NAMALWA (cell line): ENCODE measurements around the gene VSX2.

Experiments
- DNase-seq: peaks from one replicate; pipeline ENCODE4 v3.0.0-alpha.2; 2015; ENCODE audit warnings: low spot score

The VSX2 gene

DNA sequence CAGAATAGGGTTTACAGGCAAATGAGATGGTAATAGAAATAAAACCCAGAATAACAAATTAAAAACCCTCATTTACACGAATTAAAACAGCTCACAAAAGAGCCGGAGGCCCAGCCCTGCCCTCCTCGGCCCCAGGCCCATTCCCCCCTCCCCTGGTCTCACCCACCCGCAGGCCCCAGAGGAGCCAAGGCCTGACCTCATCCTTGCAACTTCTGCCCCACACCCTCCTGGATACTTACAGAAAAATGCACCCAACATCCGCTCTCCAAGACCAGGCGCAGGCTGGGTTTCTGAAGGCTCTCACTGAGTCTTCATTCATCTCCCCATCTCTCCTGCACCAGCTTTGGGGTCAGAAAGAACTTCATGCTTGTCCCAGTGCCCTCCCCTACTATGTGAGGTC lies 16.2 kb upstream of the VSX2 start:
- no peak for DNase-seq

DNA sequence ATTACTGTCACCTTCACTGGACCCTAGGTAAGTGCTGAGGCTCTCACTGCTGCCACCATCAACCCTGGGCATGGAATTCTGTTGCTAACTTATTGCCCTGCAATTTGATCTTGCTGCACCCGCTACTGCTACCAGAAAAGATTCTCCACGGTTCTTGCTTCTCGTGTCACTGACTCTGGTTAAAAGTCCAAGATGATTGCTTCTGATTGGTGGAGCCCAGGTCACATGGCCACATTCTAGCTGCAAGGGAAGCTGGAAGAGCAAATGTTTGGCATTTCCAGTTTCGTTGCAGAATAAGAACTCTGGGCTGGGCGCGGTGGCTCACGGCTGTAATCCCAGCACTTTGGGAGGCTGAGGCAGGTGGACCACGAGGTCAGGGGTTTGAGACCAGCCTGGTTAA lies 7.5 kb upstream of the VSX2 start:
- no peak for DNase-seq

- no peak for DNase-seq
Measured at GRCh38 chr14:74235017-74235416, 4.2 kb upstream of the VSX2 start.

GRCh38 chr14:74237441-74237840 lies 1.8 kb upstream of the VSX2 start:
- DNase-seq, result no peak

DNA sequence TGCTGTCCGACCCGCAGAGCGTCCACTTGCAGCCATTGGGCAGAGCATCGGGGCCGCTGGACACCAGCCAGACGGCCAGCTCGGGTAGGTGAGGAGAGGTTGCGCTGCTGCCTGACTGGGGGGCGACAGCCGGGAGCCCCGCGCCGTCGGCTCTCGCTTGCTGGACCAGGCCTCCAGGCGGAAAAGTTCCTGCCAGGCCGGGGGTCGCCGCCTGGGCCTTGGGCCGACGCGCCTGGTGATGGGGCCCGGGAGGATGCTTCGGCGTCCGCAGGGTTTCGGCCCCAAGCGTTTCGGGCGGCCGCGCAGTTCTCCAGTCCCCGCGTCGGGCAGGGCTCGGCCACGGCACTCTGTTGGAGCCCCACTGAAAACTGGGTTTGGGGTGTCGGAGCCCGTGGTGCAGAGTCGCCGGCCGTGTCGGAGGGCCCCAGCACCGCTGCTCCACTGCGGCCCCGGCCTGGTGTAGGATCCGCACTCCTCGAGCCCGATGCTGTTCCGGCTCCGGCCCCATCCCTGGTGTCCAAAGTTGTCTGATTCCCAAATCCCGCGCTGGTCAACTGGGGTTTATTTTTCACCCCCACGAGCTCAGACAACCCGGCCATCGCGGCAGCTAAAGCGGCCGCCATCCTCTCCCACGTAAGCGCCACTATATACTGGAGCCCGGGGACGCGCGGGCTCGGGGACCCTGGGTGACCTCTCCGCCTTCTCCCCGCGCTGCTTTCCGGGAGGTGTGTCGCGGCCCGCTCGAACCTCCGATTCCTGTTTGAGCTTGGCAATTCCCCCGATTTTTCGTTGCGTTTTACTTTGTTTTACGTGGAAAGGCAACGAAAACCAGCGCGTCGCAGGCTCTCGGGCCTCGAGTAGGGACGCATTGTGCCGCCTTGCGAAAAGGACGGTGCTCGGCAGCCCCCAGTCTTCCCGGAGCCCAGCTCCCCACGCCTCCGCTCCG lies 872 bp downstream of the VSX2 start:
- no peak for DNase-seq

DNA sequence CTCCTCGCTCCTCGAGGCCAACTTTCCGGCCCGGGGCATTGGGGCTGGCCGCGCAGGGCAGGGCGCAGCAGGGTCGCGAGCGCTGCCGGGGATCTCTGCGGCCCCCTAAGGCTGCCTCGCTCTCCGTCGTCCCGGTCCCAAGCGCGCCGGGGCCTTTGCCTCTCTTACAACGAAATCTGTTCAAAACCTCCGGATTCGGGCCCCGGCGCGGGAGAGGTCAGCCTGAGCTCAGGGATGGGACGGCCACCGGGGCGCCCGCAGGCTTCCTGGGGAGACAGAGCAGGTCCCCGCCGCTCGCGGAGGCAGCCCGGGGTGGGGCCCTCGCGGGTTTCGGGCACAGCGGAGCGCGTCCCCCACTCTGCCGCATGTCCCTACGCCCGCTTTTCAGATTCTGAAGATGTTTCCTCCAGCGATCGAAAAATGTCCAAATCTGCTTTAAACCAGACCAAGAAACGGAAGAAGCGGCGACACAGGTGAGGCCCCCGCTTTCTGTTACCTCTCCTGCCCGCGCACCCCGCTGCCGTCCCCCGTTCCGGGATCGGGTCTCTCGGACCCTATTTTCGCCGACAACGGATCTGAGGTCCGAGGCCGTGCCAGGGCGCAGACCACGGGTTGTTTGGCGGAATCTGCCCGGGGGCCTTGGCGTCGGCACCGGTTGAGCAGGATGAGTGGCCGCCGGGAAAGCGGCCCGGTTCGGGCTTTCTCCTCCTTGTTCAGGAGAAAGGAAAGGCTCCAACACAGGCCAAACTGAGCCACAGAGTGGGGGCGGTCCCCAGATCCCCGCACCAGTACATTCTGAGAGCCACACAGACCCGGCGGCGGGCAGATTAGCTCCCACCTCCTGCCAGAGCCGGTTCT lies 1.8 kb downstream of the VSX2 start:
- no peak for DNase-seq

DNA sequence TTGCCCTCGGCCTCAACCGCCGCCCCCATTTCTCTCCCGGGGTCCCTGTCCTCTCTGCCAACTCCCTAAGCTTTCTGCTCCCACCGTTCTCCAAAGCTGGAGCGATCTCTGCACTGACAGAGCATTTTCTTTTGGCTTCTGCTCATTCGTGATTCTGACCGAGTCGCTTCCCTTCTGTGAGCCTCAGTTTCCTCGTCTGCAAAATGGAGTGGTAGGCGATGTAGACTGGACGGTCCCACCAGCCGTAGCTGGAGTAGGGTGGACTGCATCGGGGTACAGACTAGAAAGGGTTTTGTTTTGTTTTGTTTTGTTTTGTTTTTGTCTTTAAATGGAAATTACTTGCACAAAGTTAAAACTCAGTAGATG lies 2.4 kb downstream of the VSX2 start:
- DNase-seq, result no peak

- no peak for DNase-seq
Measured at GRCh38 chr14:74242021-74242779, 3.0 kb downstream of the VSX2 start.

GRCh38 chr14:74242780-74243042 lies 3.5 kb downstream of the VSX2 start:
- DNase-seq, result no peak

GRCh38 chr14:74243051-74243450 lies 3.8 kb downstream of the VSX2 start:
- DNase-seq, result no peak

- no peak for DNase-seq
Measured at GRCh38 chr14:74244115-74244514, 4.9 kb downstream of the VSX2 start.

GRCh38 chr14:74245292-74245691 lies 6.0 kb downstream of the VSX2 start:
- no peak for DNase-seq

GRCh38 chr14:74246542-74246941 lies 7.3 kb downstream of the VSX2 start:
- DNase-seq, result no peak

DNA sequence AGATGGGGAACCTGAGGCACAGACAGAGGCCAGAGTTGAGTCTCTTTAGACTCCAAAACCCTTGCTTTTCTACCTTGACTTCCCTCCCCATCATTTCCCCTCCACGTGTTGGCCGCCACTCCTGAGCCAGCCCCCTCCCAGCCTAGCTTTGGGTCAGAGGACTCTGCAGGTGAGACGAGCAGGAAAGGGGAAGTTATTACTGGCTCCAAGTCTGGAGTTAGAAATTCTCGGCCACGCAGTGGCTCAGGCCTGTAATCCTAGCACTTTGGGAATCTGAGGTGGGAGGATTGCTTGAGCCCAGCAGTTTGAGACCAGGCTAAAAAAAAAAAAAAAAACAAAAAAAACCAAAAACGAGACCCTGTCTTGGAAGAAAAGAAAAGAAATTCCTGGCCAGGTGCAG lies 8.8 kb downstream of the VSX2 start:
- no peak for DNase-seq

GRCh38 chr14:74249433-74250375 lies 10.5 kb downstream of the VSX2 start:
- DNase-seq, result no peak

DNA sequence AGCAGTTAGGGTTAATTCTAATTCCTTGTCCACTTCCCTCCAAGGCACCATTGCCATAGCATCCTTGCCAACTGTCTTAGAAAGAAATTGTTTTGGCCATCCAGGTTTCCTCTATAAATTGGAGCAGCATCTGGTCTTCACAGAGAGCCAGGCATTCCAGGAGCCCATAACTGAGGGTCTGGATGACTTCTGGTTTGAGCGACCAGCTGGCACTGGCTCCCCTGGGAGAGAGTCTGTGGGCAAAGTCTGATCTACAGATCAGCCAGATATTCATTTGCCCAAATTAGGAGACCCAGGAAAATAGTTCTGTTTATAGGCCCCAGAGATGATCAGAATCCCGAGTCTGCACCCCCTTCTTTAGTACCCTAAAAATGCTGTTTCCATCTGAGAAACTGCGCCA lies 16.0 kb downstream of the VSX2 start:
- DNase-seq, result no peak

GRCh38 chr14:74257078-74257940 lies 18.1 kb downstream of the VSX2 start:
- DNase-seq, result peak; percentile 50

DNA sequence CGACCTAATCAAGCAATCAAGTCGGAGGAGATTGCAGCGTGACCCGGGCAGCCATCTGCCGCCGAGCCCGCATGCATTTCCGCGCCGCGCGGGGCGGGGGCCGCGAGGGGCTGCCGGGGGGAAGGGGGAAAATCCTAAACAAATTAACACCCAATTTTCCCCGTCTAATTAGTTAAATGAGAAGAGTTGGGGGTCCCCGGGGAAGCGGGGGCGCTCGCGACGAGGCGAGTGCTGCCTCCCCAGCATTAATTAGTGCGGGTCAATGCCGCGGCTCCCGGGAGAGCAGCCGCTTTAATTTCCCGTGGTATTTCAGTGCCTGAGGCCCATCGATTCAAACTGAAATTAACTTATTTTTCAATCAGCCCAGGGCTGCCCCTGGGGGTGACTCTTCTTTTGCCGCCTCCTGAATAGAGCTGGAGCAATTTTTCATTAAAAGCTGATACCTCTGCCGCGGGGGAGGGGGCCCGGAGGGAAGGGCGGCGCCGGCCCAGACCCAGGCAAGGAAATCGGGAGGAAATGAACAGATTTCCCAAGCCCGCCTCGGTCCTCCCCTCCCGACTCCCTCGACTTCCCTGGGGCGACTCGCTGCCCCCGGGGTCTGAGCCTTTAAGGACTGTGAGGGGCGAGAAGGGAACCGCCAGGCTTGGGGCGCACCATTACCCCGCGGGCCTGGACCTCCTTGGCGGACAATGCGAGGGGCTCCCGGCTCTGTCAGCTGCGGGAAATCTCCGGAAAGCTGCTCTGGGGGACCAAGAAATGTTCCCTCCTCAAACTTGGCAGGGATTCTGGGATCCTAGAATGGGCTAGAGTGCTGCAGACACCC lies 18.9 kb downstream of the VSX2 start:
- no peak for DNase-seq

DNA sequence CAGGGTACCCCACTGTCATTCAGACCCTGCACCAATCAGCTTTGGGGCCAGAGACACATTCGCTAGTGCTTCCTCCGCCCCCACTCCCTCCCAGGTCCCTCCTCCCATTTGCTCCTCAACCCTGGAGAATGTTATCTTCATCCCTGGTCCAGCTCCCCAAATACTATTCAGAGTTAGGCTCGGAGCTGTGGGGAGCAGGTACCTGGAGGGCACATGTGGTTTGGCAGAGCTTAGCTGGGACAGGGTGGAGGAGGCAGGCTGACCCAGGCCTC lies 19.5 kb downstream of the VSX2 start:
- DNase-seq, result no peak

DNA sequence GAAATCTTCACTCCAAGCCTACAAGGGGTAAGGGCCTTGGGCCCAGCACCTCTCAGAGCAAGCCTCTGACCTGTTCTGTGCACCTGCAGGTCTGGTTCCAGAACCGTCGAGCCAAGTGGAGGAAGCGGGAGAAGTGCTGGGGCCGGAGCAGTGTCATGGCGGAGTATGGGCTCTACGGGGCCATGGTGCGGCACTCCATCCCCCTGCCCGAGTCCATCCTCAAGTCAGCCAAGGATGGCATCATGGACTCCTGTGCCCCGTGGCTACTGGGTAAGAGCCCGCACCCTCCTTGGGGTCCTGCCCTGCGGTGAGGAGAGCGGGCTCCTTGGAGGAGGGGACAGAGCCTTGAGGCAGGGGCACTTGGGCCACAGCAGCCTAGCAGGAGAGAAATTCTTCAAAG lies 20.3 kb downstream of the VSX2 start:
- DNase-seq, result no peak
